ENCODE measurements around the gene ARHGEF17.
A peak's percentile ranks its signal among the peaks of the same experiment; 100 is the strongest.

ARHGEF17 gene

GRCh38 chr11:73333173-73333572 lies 25.1 kb downstream of the ARHGEF17 start:
- no peak overlapping the region for H3K4me3 ChIP-seq (replicated peaks; ENCODE audit: low read depth, low read length)
- TF ChIP-seq, protein P1, sequence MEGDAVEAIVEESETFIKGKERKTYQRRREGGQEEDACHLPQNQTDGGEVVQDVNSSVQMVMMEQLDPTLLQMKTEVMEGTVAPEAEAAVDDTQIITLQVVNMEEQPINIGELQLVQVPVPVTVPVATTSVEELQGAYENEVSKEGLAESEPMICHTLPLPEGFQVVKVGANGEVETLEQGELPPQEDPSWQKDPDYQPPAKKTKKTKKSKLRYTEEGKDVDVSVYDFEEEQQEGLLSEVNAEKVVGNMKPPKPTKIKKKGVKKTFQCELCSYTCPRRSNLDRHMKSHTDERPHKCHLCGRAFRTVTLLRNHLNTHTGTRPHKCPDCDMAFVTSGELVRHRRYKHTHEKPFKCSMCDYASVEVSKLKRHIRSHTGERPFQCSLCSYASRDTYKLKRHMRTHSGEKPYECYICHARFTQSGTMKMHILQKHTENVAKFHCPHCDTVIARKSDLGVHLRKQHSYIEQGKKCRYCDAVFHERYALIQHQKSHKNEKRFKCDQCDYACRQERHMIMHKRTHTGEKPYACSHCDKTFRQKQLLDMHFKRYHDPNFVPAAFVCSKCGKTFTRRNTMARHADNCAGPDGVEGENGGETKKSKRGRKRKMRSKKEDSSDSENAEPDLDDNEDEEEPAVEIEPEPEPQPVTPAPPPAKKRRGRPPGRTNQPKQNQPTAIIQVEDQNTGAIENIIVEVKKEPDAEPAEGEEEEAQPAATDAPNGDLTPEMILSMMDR (IDR thresholded peaks at IDR 0.05; ENCODE audit: low read length, missing control alignments) = no peak
- DNase-seq (ENCODE audit: low read depth) = no peak

DNA sequence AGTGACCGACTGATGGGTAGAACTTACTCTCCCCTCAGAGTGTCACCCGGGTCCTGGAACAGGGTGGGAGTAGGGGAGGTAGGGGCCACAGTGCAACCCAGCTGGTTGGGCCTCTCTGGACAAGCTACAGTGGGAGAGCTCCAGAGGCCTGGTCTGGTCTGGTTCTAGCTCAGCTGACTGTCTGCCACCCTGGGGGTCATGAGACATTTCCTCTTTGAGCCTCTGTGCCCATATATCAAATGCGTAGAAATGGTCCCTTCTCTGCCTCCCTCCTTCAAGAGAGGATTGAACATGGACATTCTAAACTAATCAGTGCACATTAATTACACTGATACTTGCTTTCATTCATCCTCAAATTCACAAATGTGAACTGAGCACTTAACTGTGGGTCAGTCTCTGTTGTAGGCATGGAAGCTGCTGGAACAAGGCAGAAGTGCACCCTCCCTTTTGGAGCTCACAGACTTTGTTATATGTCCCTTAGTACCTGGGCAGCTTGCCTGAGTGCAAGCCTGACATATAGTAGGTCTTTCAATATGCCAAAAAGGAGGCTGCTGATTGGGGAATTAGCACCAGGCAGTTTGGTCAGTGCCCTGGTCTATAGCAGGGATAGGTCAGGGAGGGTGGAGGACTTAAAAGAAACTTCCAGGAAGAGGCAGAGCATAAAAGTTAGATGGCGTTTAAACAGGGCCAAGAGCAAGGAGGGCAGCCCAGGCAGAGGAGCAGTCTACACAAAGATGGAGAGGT lies 25.7 kb downstream of the ARHGEF17 start:
- no peak overlapping the region for H3K4me3 ChIP-seq (replicated peaks; ENCODE audit: low read depth, low read length)
- TF ChIP-seq, protein P1 (IDR thresholded peaks at IDR 0.05; ENCODE audit: low read length, missing control alignments) = no peak
- no peak for DNase-seq (ENCODE audit: low read depth)

- TF ChIP-seq, protein P1 (IDR thresholded peaks at IDR 0.05; ENCODE audit: low read length, missing control alignments) = no peak
- no peak overlapping the region for H3K4me3 ChIP-seq (replicated peaks; ENCODE audit: low read depth, low read length)
- peak; percentile 85 for DNase-seq (ENCODE audit: low read depth)
These were observed 26.5 kb downstream of the ARHGEF17 start for GRCh38 chr11:73334384-73335203.

- TF ChIP-seq, protein P1 (IDR thresholded peaks at IDR 0.05; ENCODE audit: low read length, missing control alignments) = no peak
- peak; percentile 84 for DNase-seq (ENCODE audit: low read depth)
- peak overlapping the region; percentile 1 for H3K4me3 ChIP-seq (replicated peaks; ENCODE audit: low read depth, low read length)
These were observed 27.3 kb downstream of the ARHGEF17 start for GRCh38 chr11:73335204-73335923.

DNA sequence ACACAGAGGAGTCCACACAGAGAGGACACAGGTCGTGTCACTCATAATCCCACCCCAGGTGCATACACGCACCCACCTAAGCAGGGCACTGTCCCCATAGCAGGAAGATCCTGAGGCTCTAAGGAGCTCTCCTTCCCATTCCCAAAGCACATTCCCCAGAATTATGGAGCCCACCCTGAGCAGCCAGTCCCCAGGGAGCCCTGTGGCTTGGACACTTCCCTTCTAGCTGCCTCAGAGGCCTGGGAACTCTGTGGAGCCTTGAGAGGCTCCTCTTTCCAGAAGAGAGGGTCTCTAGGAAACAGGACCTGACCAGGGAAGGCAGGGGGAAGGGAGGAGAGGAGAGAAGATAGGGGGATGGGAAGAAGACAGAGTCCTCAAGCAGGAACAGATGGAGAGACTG lies 29.8 kb downstream of the ARHGEF17 start:
- TF ChIP-seq, protein P1 (IDR thresholded peaks at IDR 0.05; ENCODE audit: low read length, missing control alignments) = no peak
- DNase-seq (ENCODE audit: low read depth) = no peak
- H3K4me3 ChIP-seq (replicated peaks; ENCODE audit: low read depth, low read length) = no peak overlapping the region

GRCh38 chr11:73338279-73338678 lies 30.2 kb downstream of the ARHGEF17 start:
- DNase-seq (ENCODE audit: low read depth) = no peak
- H3K4me3 ChIP-seq (replicated peaks; ENCODE audit: low read depth, low read length) = no peak overlapping the region
- TF ChIP-seq, protein P1 (IDR thresholded peaks at IDR 0.05; ENCODE audit: low read length, missing control alignments) = no peak
